Ovary (tissue), 3 donors: Measurements from ENCODE around the gene B4GALNT2.

ENCODE experiments used
- EP300 ChIP-seq: sonication (generic); formaldehyde crosslinking; IDR thresholded peaks from one replicate; pipeline ENCODE4 v1.6.1; 2017; ENCODE audit warnings: antibody characterized with exemption
- POLR2A ChIP-seq: fragments of 450-650 bp; IDR thresholded peaks from one replicate; pipeline ENCODE4 v1.6.1; 2017; ENCODE audit warnings: antibody characterized with exemption, mild to moderate bottlenecking, moderate library complexity
- TF ChIP-seq, protein P1 (sequence below), 3 donors: fragments of 450-650 bp in 2 of 3; fragments of 200-600 bp in 1 of 3; IDR thresholded peaks; one replicate each; pipeline versions ENCODE4 v1.5.1 to v1.8.0; 2016 to 2022; ENCODE audit warnings: antibody characterized with exemption in 3 of 3, mild to moderate bottlenecking in 1 of 3
- donor health status: DM: no; HTN: no; CAD: no.

DNA sequence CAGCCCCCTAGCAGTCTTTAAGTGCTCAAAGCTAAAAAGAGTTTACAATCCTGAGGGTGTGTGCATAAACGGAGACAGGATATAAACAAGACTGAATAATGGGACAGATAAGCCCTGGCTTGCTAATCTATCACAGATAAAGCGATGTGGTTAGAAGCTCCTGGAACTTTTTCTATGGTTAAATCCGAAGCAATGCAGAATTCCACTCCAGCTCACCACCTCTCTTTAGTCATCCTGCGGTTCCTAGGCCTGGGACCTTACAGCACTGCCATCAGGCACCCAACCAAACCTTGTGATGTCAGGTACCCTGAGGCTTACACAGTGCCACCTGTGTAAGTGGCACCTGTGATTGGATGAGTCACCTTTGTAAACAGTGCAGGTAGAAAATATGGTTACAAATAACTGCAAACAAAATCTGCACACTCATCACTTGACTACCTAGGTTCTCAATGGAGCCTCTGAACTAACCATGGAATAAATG, 31.5 kb upstream of the B4GALNT2 start:
- TF ChIP-seq POLR2A (no peak), EP300 (no peak)
- TF ChIP-seq, protein P1, sequence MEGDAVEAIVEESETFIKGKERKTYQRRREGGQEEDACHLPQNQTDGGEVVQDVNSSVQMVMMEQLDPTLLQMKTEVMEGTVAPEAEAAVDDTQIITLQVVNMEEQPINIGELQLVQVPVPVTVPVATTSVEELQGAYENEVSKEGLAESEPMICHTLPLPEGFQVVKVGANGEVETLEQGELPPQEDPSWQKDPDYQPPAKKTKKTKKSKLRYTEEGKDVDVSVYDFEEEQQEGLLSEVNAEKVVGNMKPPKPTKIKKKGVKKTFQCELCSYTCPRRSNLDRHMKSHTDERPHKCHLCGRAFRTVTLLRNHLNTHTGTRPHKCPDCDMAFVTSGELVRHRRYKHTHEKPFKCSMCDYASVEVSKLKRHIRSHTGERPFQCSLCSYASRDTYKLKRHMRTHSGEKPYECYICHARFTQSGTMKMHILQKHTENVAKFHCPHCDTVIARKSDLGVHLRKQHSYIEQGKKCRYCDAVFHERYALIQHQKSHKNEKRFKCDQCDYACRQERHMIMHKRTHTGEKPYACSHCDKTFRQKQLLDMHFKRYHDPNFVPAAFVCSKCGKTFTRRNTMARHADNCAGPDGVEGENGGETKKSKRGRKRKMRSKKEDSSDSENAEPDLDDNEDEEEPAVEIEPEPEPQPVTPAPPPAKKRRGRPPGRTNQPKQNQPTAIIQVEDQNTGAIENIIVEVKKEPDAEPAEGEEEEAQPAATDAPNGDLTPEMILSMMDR (IDR thresholded peaks at IDR 0.05) = no peak
